Fibroblast of mammary gland (primary cell): ENCODE results near the gene CHID1.
A peak's percentile ranks its signal among the peaks of the same experiment; 100 is the strongest.

Source experiments
- DNase-seq: peaks from one replicate; pipeline ENCODE4 v3.0.0-alpha.2; 2010; ENCODE audit warnings: low read depth
- H3K4me3 ChIP-seq: 2 replicates; pipeline ENCODE4 v1.5.1; 2011; ENCODE audit warnings: low read depth, mild to moderate bottlenecking, low read length, moderate library complexity; ENCODE audit not compliant: control insufficient read depth
- CTCF ChIP-seq: conservative IDR thresholded peaks from 2 replicates; pipeline ENCODE4 v1.5.1; 2011; ENCODE audit warnings: low read depth, low read length, inconsistent platforms; ENCODE audit not compliant: control insufficient read depth, insufficient read depth

CHID1 gene

GRCh38 chr11:850775-851763 lies 59.5 kb downstream of the CHID1 start:
- no peak for DNase-seq
- no peak overlapping the region for H3K4me3 ChIP-seq
- TF ChIP-seq CTCF, result no peak

- no peak for TF ChIP-seq CTCF
- H3K4me3 ChIP-seq, result peak overlapping the region; percentile 7
- DNase-seq, result no peak
Measured at GRCh38 chr11:849951-850774, 60.4 kb downstream of the CHID1 start.

DNA sequence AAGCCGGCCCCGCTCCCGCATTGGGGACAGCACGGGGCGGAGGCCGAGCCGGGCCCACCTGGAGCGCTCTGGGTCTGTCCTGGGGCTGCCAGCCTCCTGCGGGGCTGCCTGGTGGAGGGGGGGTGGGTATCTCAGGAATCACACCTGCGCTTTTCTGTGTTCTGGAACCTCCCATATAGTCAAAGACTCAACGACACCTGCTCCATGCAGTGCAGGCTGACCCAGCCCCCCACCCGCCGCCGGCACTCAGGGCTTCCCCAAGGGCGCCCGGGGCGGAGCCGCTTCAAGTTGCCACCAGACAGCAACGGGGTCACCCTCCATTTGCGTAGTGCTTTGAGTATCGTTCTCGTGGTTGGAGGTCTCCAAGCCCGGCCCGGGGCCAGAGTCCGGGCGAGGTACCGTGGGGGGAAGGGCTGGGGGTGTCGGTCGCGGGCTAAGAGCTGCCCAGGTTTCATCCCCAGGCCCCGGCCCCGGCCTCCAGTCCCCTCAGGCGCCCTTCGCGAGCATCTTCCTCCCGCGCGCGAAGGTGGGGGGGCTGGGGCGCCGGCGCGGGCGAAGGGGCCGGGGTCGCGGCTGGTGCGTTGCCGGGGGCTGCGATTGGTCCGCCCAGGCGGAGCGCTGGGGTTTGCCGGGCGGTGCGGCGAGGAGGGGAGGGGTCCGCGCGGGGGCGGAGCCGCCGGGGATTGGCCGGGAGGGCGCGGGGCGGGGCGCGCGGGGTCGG lies 61.3 kb downstream of the CHID1 start:
- peak overlapping the region; percentile 19 for H3K4me3 ChIP-seq
- DNase-seq, result no peak
- no peak for TF ChIP-seq CTCF

DNA sequence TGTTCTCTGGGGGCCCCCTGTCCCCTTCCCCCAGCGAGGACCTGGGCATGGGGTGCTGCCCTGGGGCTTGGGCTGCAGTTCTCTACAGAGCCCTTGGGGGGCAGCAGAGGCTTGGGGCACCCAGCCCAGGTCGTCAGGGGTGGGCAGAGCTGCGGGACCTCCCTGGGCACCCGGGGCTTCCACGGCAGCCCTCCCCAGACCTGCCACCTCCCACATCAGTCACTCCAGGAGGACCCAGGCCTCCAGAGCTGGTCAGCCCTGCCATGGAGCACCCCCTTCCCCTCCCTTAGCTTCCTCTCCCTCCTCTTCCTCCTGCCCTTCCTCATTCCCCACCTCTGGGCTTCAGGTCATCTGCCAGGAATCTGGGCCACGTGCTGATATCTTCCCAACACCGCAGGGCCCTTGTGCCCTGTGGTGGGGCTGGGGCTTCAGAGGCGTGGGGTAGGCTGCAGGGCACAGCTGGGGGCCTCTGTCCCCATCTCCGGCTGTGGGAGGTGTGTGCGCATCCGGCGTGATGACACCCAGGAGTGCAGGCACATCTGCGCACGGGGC lies 62.2 kb downstream of the CHID1 start:
- peak; percentile 72 for TF ChIP-seq CTCF
- no peak overlapping the region for H3K4me3 ChIP-seq
- DNase-seq, result no peak

DNA sequence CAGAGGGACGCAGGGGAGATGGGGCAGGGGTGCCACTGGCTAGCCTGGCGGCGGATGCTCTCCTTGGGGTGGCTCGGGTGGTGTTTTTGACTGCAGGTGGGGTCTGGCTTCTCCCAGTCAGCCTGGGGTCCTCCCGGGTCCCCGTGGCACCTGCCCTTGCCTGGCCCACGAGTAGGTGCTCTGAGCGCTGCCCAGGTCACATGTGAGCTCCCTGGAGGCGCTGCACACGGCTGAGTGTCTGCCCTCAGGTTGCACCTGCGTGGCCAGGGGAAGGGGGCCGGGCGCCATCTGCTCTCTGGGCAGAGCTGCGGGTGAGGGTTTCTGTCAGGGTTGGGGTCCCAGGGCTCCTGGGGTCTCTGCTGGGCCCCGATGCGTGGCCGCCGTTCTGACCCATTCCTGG lies 62.7 kb downstream of the CHID1 start:
- no peak overlapping the region for H3K4me3 ChIP-seq
- TF ChIP-seq CTCF, result no peak
- no peak for DNase-seq
